Prostate gland (tissue), 2 donors: Measurements from ENCODE around the gene MUC6.

Source experiments
- POLR2A ChIP-seq: fragments of 450-650 bp; IDR thresholded peaks from one replicate; pipeline ENCODE4 v1.6.1; 2016; ENCODE audit warnings: antibody characterized with exemption, mild to moderate bottlenecking
- TF ChIP-seq, protein P1 (sequence below), 4 experiments: fragments of 200-600 bp in 2 of 4; fragments of 450-650 bp in 2 of 4; sonication (generic) in 2 of 4; IDR thresholded peaks; 1 replicate in 3 of 4; 2 replicates in 1 of 4; pipeline ENCODE4 v1.5.1; 2016 to 2019; ENCODE audit warnings: antibody characterized with exemption in 4 of 4, mild to moderate bottlenecking in 2 of 4, moderate library complexity in 2 of 4

- TF ChIP-seq, protein P1, sequence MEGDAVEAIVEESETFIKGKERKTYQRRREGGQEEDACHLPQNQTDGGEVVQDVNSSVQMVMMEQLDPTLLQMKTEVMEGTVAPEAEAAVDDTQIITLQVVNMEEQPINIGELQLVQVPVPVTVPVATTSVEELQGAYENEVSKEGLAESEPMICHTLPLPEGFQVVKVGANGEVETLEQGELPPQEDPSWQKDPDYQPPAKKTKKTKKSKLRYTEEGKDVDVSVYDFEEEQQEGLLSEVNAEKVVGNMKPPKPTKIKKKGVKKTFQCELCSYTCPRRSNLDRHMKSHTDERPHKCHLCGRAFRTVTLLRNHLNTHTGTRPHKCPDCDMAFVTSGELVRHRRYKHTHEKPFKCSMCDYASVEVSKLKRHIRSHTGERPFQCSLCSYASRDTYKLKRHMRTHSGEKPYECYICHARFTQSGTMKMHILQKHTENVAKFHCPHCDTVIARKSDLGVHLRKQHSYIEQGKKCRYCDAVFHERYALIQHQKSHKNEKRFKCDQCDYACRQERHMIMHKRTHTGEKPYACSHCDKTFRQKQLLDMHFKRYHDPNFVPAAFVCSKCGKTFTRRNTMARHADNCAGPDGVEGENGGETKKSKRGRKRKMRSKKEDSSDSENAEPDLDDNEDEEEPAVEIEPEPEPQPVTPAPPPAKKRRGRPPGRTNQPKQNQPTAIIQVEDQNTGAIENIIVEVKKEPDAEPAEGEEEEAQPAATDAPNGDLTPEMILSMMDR (IDR thresholded peaks at IDR 0.05): no peak
- no peak for TF ChIP-seq POLR2A
Observed at GRCh38 chr11:1033016-1033798, 3.3 kb downstream of the MUC6 start.
